Liver (tissue), 9 donors: Measurements from ENCODE around the gene YWHAB. TPM values are rescaled to one million over a fixed set of nuclear protein-coding genes. Genes with fewer than 3 reads are reported as not detected.

Source experiments
- DNase-seq: peaks from one replicate; pipeline ENCODE4 v3.0.0-alpha.2; 2017; ENCODE audit warnings: low spot score
- H3K27ac ChIP-seq, 2 donors: one replicate each; pipeline ENCODE4 v1.7.0; 2013; ENCODE audit warnings: inconsistent platforms in 2 of 2, low read length in 2 of 2, control low read depth in 1 of 2, low read depth in 1 of 2, mild to moderate bottlenecking in 1 of 2
- H3K27me3 ChIP-seq, 4 donors: one replicate each; pipeline versions ENCODE4 v1.6.1 to v1.7.0; 2013; ENCODE audit warnings: low read length in 3 of 4, inconsistent platforms in 1 of 4, mild to moderate bottlenecking in 1 of 4, moderate library complexity in 1 of 4; ENCODE audit not compliant: control insufficient read depth in 4 of 4, insufficient read depth in 4 of 4
- H3K36me3 ChIP-seq, 4 donors: one replicate each; pipeline versions ENCODE4 v1.6.1 to v1.7.0; 2013; ENCODE audit warnings: low read length in 3 of 4, mild to moderate bottlenecking in 3 of 4, low read depth in 1 of 4, moderate library complexity in 1 of 4; ENCODE audit not compliant: control insufficient read depth in 4 of 4, insufficient read depth in 3 of 4
- H3K4me1 ChIP-seq, 4 donors: one replicate each; pipeline versions ENCODE4 v1.6.1 to v1.7.0; 2013; ENCODE audit warnings: low read length in 3 of 4, mild to moderate bottlenecking in 3 of 4, moderate library complexity in 1 of 4; ENCODE audit not compliant: control insufficient read depth in 4 of 4, insufficient read depth in 4 of 4
- H3K4me3 ChIP-seq, 3 donors: one replicate each; pipeline versions ENCODE4 v1.6.1 to v1.7.0; 2013; ENCODE audit warnings: low read length in 3 of 3, control low read depth in 1 of 3, low read depth in 1 of 3, mild to moderate bottlenecking in 1 of 3
- H3K9ac ChIP-seq, 2 donors: one replicate each; pipeline ENCODE4 v1.7.0; 2013; ENCODE audit warnings: low read length in 2 of 2, mild to moderate bottlenecking in 2 of 2, moderate library complexity in 2 of 2, control low read depth in 1 of 2, low read depth in 1 of 2
- H3K9me3 ChIP-seq, 4 donors: one replicate each; pipeline versions ENCODE4 v1.6.1 to v1.7.0; 2013; ENCODE audit warnings: low read length in 3 of 4; ENCODE audit not compliant: control insufficient read depth in 4 of 4
- EGR1 ChIP-seq, 2 donors: IDR thresholded peaks; 2 replicates each; pipeline ENCODE4 v1.6.1; 2016 to 2018; ENCODE audit warnings: antibody characterized with exemption in 2 of 2, low read depth in 2 of 2
- FOXA1 ChIP-seq: IDR thresholded peaks from 2 replicates; pipeline ENCODE4 v1.6.1; 2016; ENCODE audit warnings: antibody characterized with exemption
- GABPA ChIP-seq, 2 donors: IDR thresholded peaks in 1 of 2; conservative IDR thresholded peaks in 1 of 2; 2 replicates each; pipeline ENCODE4 v1.6.1; 2016; ENCODE audit warnings: antibody characterized with exemption in 2 of 2, mild to moderate bottlenecking in 1 of 2, moderate library complexity in 1 of 2
- HNF4G ChIP-seq: IDR thresholded peaks from 2 replicates; pipeline ENCODE4 v1.6.1; 2016; ENCODE audit warnings: antibody characterized with exemption
- JUND ChIP-seq, 2 donors: IDR thresholded peaks; 2 replicates each; pipeline ENCODE4 v1.6.1; 2016; ENCODE audit warnings: antibody characterized with exemption in 2 of 2
- RXRA ChIP-seq, 2 donors: IDR thresholded peaks; 2 replicates each; pipeline ENCODE4 v1.6.1; 2017 to 2018; ENCODE audit warnings: antibody characterized with exemption in 2 of 2, mild to moderate bottlenecking in 1 of 2
- TAF1 ChIP-seq: conservative IDR thresholded peaks from 2 replicates; pipeline ENCODE4 v1.6.1; 2016; ENCODE audit warnings: antibody characterized with exemption, mild to moderate bottlenecking
- WGBS: extraction: QIAGEN DNeasy Blood & Tissue Kit; methylation state at CpG from one replicate; pipeline ENCODE4 v1.1.7; 2013; 5-methylcytosine and 5-hydroxymethylcytosine counted together
- polyA plus RNA-seq, 2 donors: library from polyadenylated mRNA; stranded (reverse) in 1 of 2; unstranded in 1 of 2; fragments of 200-250 nt in 1 of 2; fragments of >200 nt in 1 of 2; fragmentation: Nextera tagmentation in 1 of 2; extraction: Ambion mirVana in 1 of 2; gene quantifications; one replicate each; pipeline versions ENCODE4 v1.2.1 to v1.2.3, GENCODE V29; 2013 to 2015
- total RNA-seq, 2 donors: library from RNA; depleted of rRNA; stranded (reverse); fragments of >200 nt; gene quantifications; one replicate each; pipeline ENCODE4 v1.2.3, GENCODE V29; 2014
- TF ChIP-seq, protein P1 (sequence below): IDR thresholded peaks from 2 replicates; pipeline ENCODE4 v1.6.1; 2016; ENCODE audit warnings: antibody characterized with exemption, mild to moderate bottlenecking
- TF ChIP-seq, protein P2 (sequence below): IDR thresholded peaks from 2 replicates; pipeline ENCODE4 v1.6.1; 2016; ENCODE audit warnings: antibody characterized with exemption
- donor health status: healthy.
- donor health status: healthy.
- donor health status: healthy.
- donor health status: healthy.
- donor health status: healthy.

YWHAB gene
- total and polyA plus RNA-seq, 4 donors: 41.6 to 86.5 (median 43.3) TPM

DNA sequence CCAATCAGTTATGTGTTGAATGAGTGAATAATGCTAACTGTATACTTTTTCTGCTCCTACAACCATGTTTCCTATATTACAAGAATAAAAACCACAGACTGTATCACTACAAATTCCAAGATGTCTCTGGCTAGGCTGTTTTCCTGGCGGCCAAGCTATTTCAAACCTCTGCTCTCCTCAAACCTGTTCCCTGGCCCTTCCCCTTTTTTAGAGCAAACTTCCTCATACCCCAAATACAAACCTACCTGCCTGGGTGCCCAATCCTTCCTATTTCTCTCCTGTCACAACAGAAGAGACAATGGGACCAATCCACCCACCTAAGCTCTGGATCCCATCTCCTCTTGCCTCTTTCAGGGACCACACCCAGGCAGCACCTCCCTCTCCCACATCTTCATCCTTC lies 67.2 kb downstream of the YWHAB start:
- H3K27me3 ChIP-seq: no peaks in the 10 kb centered on the region
- TF ChIP-seq RXRA (IDR thresholded peaks at IDR 0.05) (no peak), GABPA (IDR thresholded peaks at IDR 0.05 in 1 of 2, conservative IDR thresholded peaks at IDR 0.05 in 1 of 2) (no peak)
- TF ChIP-seq, protein P1, sequence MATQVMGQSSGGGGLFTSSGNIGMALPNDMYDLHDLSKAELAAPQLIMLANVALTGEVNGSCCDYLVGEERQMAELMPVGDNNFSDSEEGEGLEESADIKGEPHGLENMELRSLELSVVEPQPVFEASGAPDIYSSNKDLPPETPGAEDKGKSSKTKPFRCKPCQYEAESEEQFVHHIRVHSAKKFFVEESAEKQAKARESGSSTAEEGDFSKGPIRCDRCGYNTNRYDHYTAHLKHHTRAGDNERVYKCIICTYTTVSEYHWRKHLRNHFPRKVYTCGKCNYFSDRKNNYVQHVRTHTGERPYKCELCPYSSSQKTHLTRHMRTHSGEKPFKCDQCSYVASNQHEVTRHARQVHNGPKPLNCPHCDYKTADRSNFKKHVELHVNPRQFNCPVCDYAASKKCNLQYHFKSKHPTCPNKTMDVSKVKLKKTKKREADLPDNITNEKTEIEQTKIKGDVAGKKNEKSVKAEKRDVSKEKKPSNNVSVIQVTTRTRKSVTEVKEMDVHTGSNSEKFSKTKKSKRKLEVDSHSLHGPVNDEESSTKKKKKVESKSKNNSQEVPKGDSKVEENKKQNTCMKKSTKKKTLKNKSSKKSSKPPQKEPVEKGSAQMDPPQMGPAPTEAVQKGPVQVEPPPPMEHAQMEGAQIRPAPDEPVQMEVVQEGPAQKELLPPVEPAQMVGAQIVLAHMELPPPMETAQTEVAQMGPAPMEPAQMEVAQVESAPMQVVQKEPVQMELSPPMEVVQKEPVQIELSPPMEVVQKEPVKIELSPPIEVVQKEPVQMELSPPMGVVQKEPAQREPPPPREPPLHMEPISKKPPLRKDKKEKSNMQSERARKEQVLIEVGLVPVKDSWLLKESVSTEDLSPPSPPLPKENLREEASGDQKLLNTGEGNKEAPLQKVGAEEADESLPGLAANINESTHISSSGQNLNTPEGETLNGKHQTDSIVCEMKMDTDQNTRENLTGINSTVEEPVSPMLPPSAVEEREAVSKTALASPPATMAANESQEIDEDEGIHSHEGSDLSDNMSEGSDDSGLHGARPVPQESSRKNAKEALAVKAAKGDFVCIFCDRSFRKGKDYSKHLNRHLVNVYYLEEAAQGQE: no peak
- 96% methylated on average over 1 of the region's 1 CpG for WGBS
- peaks cover 0 to 58% (median 47%) of the 10 kb centered on the region in 4 donors for H3K36me3 ChIP-seq
- no peaks in the 10 kb centered on the region for H3K9me3 ChIP-seq
- no peak overlapping the region for H3K27ac ChIP-seq
- H3K9ac ChIP-seq: no peak overlapping the region
- H3K4me1 ChIP-seq: peaks cover 0 to 2% (median 0%) of the 10 kb centered on the region in 4 donors
- no peak for DNase-seq
- no peak overlapping the region for H3K4me3 ChIP-seq

DNA sequence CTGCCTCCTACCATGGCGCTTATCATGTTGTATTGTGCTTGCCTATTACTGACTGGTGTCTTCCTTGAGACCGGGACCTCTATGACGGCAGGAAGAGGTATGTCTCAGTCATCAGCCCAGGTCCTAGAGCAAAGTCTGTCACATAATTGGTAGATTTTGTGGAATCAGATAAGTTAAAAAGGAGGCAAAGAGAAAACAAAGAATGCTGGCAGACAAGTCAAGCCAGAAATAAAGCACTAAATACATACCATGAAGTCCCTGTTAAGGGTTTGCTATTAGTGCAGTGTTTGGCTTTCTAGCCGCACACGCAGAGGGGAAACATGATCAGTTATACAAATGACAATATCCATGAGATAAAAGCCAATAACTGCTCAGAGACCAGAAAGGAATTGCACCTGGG lies 68.7 kb downstream of the YWHAB start:
- Histone ChIP-seq H3K27ac (no peak overlapping the region), H3K9me3 (no peaks in the 10 kb centered on the region), H3K4me1 (peaks cover 0 to 5% (median 3%) of the 10 kb centered on the region in 4 donors), H3K27me3 (no peaks in the 10 kb centered on the region), H3K4me3 (no peak overlapping the region), H3K9ac (no peak overlapping the region), H3K36me3 (peaks cover 0 to 54% (median 41%) of the 10 kb centered on the region in 4 donors)
- TF ChIP-seq, protein P2, sequence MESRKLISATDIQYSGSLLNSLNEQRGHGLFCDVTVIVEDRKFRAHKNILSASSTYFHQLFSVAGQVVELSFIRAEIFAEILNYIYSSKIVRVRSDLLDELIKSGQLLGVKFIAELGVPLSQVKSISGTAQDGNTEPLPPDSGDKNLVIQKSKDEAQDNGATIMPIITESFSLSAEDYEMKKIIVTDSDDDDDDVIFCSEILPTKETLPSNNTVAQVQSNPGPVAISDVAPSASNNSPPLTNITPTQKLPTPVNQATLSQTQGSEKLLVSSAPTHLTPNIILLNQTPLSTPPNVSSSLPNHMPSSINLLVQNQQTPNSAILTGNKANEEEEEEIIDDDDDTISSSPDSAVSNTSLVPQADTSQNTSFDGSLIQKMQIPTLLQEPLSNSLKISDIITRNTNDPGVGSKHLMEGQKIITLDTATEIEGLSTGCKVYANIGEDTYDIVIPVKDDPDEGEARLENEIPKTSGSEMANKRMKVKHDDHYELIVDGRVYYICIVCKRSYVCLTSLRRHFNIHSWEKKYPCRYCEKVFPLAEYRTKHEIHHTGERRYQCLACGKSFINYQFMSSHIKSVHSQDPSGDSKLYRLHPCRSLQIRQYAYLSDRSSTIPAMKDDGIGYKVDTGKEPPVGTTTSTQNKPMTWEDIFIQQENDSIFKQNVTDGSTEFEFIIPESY: no peak
- TF ChIP-seq JUND (IDR thresholded peaks at IDR 0.05) (no peak), TAF1 (no peak), EGR1 (IDR thresholded peaks at IDR 0.05; ENCODE audit: low read depth in 2 of 2) (no peak), RXRA (IDR thresholded peaks at IDR 0.05) (no peak), FOXA1 (no peak), HNF4G (no peak)
- TF ChIP-seq, protein P1: no peak
- no peak for DNase-seq
- WGBS: 97% methylated on average over 5 of the region's 5 CpGs
